Measurements from ENCODE around the gene ENTPD1. TPM values are rescaled to one million over a fixed set of nuclear protein-coding genes. Genes with fewer than 3 reads are reported as not detected.
"Not testable (repeated sequence)": the region's sequence is repeated elsewhere in the genome, so short reads cannot be mapped to it uniquely, and the experiment has no call there.

Gene ENTPD1
- polyA plus RNA-seq, 2 of the 4 experiments (the other 2 are of a cell fraction): 0.08 to 0.14 TPM

GRCh38 chr10:95798096-95798855 is 42.3 kb downstream of the ENTPD1 start:
- Histone ChIP-seq H3K4me1 (no peaks in the 10 kb centered on the region), H3K4me2 (no peak overlapping the region), H3K9me3 (no peaks in the 10 kb centered on the region), H3K27ac (no peak overlapping the region), H3K4me3 (no peak overlapping the region)
- ATAC-seq (no peak), DNase-seq (ENCODE audit: low read depth in 1 of 2, low spot score in 1 of 2) (no peak), FAIRE-seq (no peak)
- TF ChIP-seq RARB (CRISPR knock-in tag; IDR thresholded peaks at IDR 0.05) (no peak), MAX (IDR thresholded peaks at IDR 0.05) (no peak), NFE2L2 (conservative IDR thresholded peaks at IDR 0.05; ENCODE audit: low read length) (no peak), CBX8 (IDR thresholded peaks at IDR 0.05) (no peak), ZFP36 (IDR thresholded peaks at IDR 0.05; ENCODE audit: borderline replicate concordance, partially characterized antibody) (no peak), HOXA7 (CRISPR knock-in tag; IDR thresholded peaks at IDR 0.05) (no peak), JUN (IDR thresholded peaks at IDR 0.05) (no peak), EHMT2 (IDR thresholded peaks at IDR 0.05; ENCODE audit: low read depth) (no peak), NPAS2 (CRISPR knock-in tag; IDR thresholded peaks at IDR 0.05; ENCODE audit: borderline replicate concordance) (no peak), HES2 (IDR thresholded peaks at IDR 0.05) (no peak), KDM1A (IDR thresholded peaks at IDR 0.05; ENCODE audit: low read depth) (no peak), USF2 (IDR thresholded peaks at IDR 0.05) (no peak), ESRRA (IDR thresholded peaks at IDR 0.05; ENCODE audit: borderline replicate concordance, low read length) (no peak), TFCP2L1 (CRISPR knock-in tag; IDR thresholded peaks at IDR 0.05) (no peak), CBX2 (IDR thresholded peaks at IDR 0.05; ENCODE audit: borderline replicate concordance, low read depth) (no peak), HOXB5 (CRISPR knock-in tag; IDR thresholded peaks at IDR 0.05) (no peak)
- CTCF ChIA-PET: no interaction called here
- POLR2A ChIA-PET: no interaction called here

- H3K27ac ChIP-seq; H3K9me3 ChIP-seq; DNase-seq (ENCODE audit: low read depth in 1 of 2, low spot score in 1 of 2); H3K4me2 ChIP-seq; CTCF ChIA-PET; H3K4me3 ChIP-seq; POLR2A ChIA-PET; ATAC-seq; FAIRE-seq; H3K4me1 ChIP-seq: not testable (repeated sequence)
- WGBS (ENCODE audit: missing lambda C conversion rate): 8% methylated on average over 2 of the region's 2 CpGs
These were observed 44.3 kb downstream of the ENTPD1 start for GRCh38 chr10:95800286-95800685.

- 8% methylated on average over 7 of the region's 11 CpGs for WGBS (ENCODE audit: missing lambda C conversion rate)
- DNase-seq (ENCODE audit: low read depth in 1 of 2, low spot score in 1 of 2); H3K9me3 ChIP-seq; H3K4me3 ChIP-seq; ATAC-seq; POLR2A ChIA-PET; H3K4me1 ChIP-seq; FAIRE-seq; H3K4me2 ChIP-seq; H3K27ac ChIP-seq: not testable (repeated sequence)
- CTCF ChIA-PET: interaction anchor here (0.5 to 1.3 kb wide), 3 partner anchors 9 to 991 kb away, joined by 3 to 5 read pairs (median 3); no protein-coding TSS in a partner anchor
These were observed 50.9 kb downstream of the ENTPD1 start for GRCh38 chr10:95806687-95807380.

- FAIRE-seq; H3K4me3 ChIP-seq; ATAC-seq; POLR2A ChIA-PET; H3K27ac ChIP-seq; CTCF ChIA-PET; H3K9me3 ChIP-seq; DNase-seq (ENCODE audit: low read depth in 1 of 2, low spot score in 1 of 2); H3K4me2 ChIP-seq; H3K4me1 ChIP-seq: not testable (repeated sequence)
- 49% methylated on average over 8 of the region's 8 CpGs for WGBS (ENCODE audit: missing lambda C conversion rate)
These were observed 52.8 kb downstream of the ENTPD1 start for GRCh38 chr10:95808705-95809308.
